Articular chondrocyte of knee joint (primary cell): ENCODE results near the gene SH3GL1. TPM values are rescaled to one million over a fixed set of nuclear protein-coding genes. Genes with fewer than 3 reads are reported as not detected.

Source experiments
- small RNA-seq: library from RNA; depleted of rRNA; stranded (forward); fragments of <200 nt; gene quantifications from one replicate; pipeline ENCODE3, GENCODE V24; 2012
- total RNA-seq: library from RNA; depleted of rRNA; stranded (reverse); fragments of >200 nt; gene quantifications from 2 replicates; pipeline ENCODE4 v1.2.3, GENCODE V29; 2012

SH3GL1 gene
- total RNA-seq, result 64.1 and 73.3 TPM in 2 replicates

GRCh38 chr19:4400135-4400936 is at the start of gene SH3GL1:
TSS of gene SH3GL1 (minus strand) at chr19:4400547. CDS start at chr19:4400368, 179 bp downstream.

GRCh38 chr19:4402171-4403004 is 2.0 kb upstream of the SH3GL1 start, which contains the start of gene CHAF1A:
TSS of gene CHAF1A (plus strand) at chr19:4402640. CDS start at chr19:4402763, 123 bp downstream.

GRCh38 chr19:4343370-4344307 is 56.7 kb downstream of the SH3GL1 start, which contains the start of gene MPND:
TSS of gene MPND (plus strand) at chr19:4343562. CDS start at chr19:4343594, 32 bp downstream.

GRCh38 chr19:4338441-4339355 is 61.6 kb downstream of the SH3GL1 start, which contains the start of gene STAP2:
TSS of gene STAP2 (minus strand) at chr19:4338827. CDS start at chr19:4338753, 74 bp downstream.

Small RNA genes lying within 50 kb of the gene (small RNA-seq; reads per million reads assigned to genes)
- gene MIR4746, result not detected

Other genes starting within 250 kb of the SH3GL1 start
- gene CREB3L3, start 246.9 kb downstream of the SH3GL1 start, total RNA-seq, result not detected in 2 replicates
- 8.8 and 11.7 TPM in 2 replicates for gene SIRT6, start 218.0 kb downstream of the SH3GL1 start, total RNA-seq
- 0.91 and 0.97 TPM in 2 replicates for gene ANKRD24, start 217.9 kb downstream of the SH3GL1 start, total RNA-seq
- gene EBI3, start 171.0 kb downstream of the SH3GL1 start, total RNA-seq, result not detected in 2 replicates
- 15.0 and 15.2 TPM in 2 replicates for gene YJU2, start 153.5 kb downstream of the SH3GL1 start, total RNA-seq
- gene SHD, start 121.3 kb downstream of the SH3GL1 start, total RNA-seq, result not detected in 2 replicates
- gene TMIGD2, start 98.2 kb downstream of the SH3GL1 start, total RNA-seq, result not detected in 2 replicates
- gene FSD1, start 95.9 kb downstream of the SH3GL1 start, total RNA-seq, result 1.1 and 1.4 TPM in 2 replicates
- 2.4 and 3.9 TPM in 2 replicates for gene STAP2, start 61.7 kb downstream of the SH3GL1 start, total RNA-seq
- 7.4 and 7.7 TPM in 2 replicates for gene MPND, start 57.0 kb downstream of the SH3GL1 start, total RNA-seq
- 5.4 and 6.8 TPM in 2 replicates for gene CHAF1A, start 2.1 kb upstream of the SH3GL1 start, total RNA-seq
- gene UBXN6, start 57.2 kb upstream of the SH3GL1 start, total RNA-seq, result 106 and 111 TPM in 2 replicates
- 35.4 and 41.7 TPM in 2 replicates for gene HDGFL2, start 71.8 kb upstream of the SH3GL1 start, total RNA-seq
- gene PLIN4, start 117.9 kb upstream of the SH3GL1 start, total RNA-seq, result 0.11 and 0.13 TPM in 2 replicates
- not detected in 2 replicates for gene PLIN5, start 134.7 kb upstream of the SH3GL1 start, total RNA-seq
- gene LRG1, start 139.5 kb upstream of the SH3GL1 start, total RNA-seq, result not detected in 2 replicates
- gene SEMA6B, start 159.1 kb upstream of the SH3GL1 start, total RNA-seq, result 0.43 and 1.7 TPM in 2 replicates
- gene TNFAIP8L1, start 239.0 kb upstream of the SH3GL1 start, total RNA-seq, result 1.6 and 1.8 TPM in 2 replicates